ENCODE measurements around the gene STK39. TPM values are rescaled to one million over a fixed set of nuclear protein-coding genes. Genes with fewer than 3 reads are reported as not detected.

Gene STK39
- total RNA-seq, 1 experiment from 2014 or later: 22.1 TPM

- no peak overlapping the region for H3K27ac Mint-ChIP-seq
- Histone ChIP-seq H3K9ac (ENCODE audit: extremely low read depth, insufficient read length, low read length) (no peak overlapping the region), H3K79me1 (ENCODE audit: insufficient read depth, low read depth, low read length, poor library complexity, severe bottlenecking) (no peaks in the 10 kb centered on the region), H2AFZ (ENCODE audit: low read length) (no peak overlapping the region), H3K4me1 (ENCODE audit: insufficient read depth, low read length) (peaks cover 10% of the 10 kb centered on the region; the same call in 1 of the 2 replicates), H4K8ac (replicated peaks; ENCODE audit: insufficient read length, low read depth, low read length) (no peak overlapping the region), H2BK20ac (ENCODE audit: low read depth, low read length, poor library complexity, severe bottlenecking) (no peak overlapping the region), H3K27me3 (ENCODE audit: insufficient read depth, low read length) (no peaks in the 10 kb centered on the region), H3K9me3 (ENCODE audit: control insufficient read depth, low read depth, low read length) (no peaks in the 10 kb centered on the region), H3K4ac (ENCODE audit: low read depth, low read length) (no peak overlapping the region), H3T11ph (ENCODE audit: low read length) (no peak overlapping the region), H3K23ac (ENCODE audit: insufficient read length, low read depth, low read length) (no peak overlapping the region), H2BK12ac (ENCODE audit: insufficient read length, low read depth, low read length) (no peak overlapping the region), H3K79me2 (ENCODE audit: insufficient read depth, low read length) (no peaks in the 10 kb centered on the region), H4K20me1 (ENCODE audit: control insufficient read depth, insufficient read depth, insufficient read length) (no peaks in the 10 kb centered on the region), H3K27ac (ENCODE audit: insufficient read length, low read depth, low read length) (no peak overlapping the region), H2BK15ac (ENCODE audit: low read depth, low read length) (no peak overlapping the region), H3K18ac (ENCODE audit: insufficient read length, low read depth, low read length) (no peak overlapping the region), H2BK5ac (ENCODE audit: insufficient read length, low read length) (no peak overlapping the region), H3K56ac (ENCODE audit: insufficient read length, low read depth, low read length) (no peak overlapping the region), H2AK5ac (ENCODE audit: insufficient read length, low read length) (no peak overlapping the region), H3K23me2 (ENCODE audit: insufficient read length, low read depth, low read length, poor library complexity, severe bottlenecking) (no peaks in the 10 kb centered on the region), H3K4me2 (ENCODE audit: insufficient read depth, insufficient read length, low read length) (no peak overlapping the region), H3K14ac (ENCODE audit: insufficient read depth, low read length) (no peak overlapping the region), H4K5ac (ENCODE audit: insufficient read length, low read depth, low read length) (no peak overlapping the region), H4K91ac (ENCODE audit: insufficient read length, low read depth, low read length) (no peak overlapping the region), H2BK120ac (ENCODE audit: low read depth, low read length, poor library complexity, severe bottlenecking) (no peak overlapping the region)
- no peak for DNase-seq
- H3K4me1 Mint-ChIP-seq: peaks cover 31 to 34% of the 10 kb centered on the region in 2 experiments
- H3K4me3 Mint-ChIP-seq: no peak overlapping the region
- peaks cover 0 to 5% (median 4%) of the 10 kb centered on the region in 3 experiments; a peak in 2 of 7 replicates for H3K36me3 Mint-ChIP-seq (ENCODE audit: insufficient read depth in 1 of 3, low read depth in 3 of 3)
- H3K9me3 Mint-ChIP-seq: no peaks in the 10 kb centered on the region; a peak in 1 of 5 replicates
- no peaks in the 10 kb centered on the region for H3K27me3 Mint-ChIP-seq (ENCODE audit: low read depth)
- TF ChIP-seq CTCF (conservative IDR thresholded peaks at IDR 0.05): no peak
- WGBS (ENCODE audit: extremely low coverage, insufficient read length, low lambda C conversion rate): no CpG with 5 or more reads among the region's 3 CpGs
Observed at GRCh38 chr2:168207851-168208250, 39.5 kb downstream of the STK39 start.
